H1 (cell line): ENCODE data around the gene RHOC. TPM values are rescaled to one million over a fixed set of nuclear protein-coding genes. Genes with fewer than 3 reads are reported as not detected.

Experiments used
- BCL11A ChIP-seq, 2 experiments: IDR thresholded peaks; one replicate each; pipeline ENCODE4 v1.6.1; 2011; ENCODE audit warnings: low read depth in 2 of 2, low read length in 2 of 2, mild to moderate bottlenecking in 2 of 2
- BRCA1 ChIP-seq: IDR thresholded peaks from 2 replicates; pipeline ENCODE4 v1.6.1; 2012; ENCODE audit warnings: low read depth, low read length, improper control_type of control experiment
- CBX8 ChIP-seq: fragments of 300-800, 300-1000 bp; sonication (generic); IDR thresholded peaks from 2 replicates; pipeline ENCODE4 v1.7.1; 2016; ENCODE audit warnings: low read depth, low read length, borderline replicate concordance
- CREB1 ChIP-seq: IDR thresholded peaks from 2 replicates; pipeline ENCODE4 v1.6.1; 2012; ENCODE audit warnings: inconsistent platforms
- EGR1 ChIP-seq: IDR thresholded peaks from 2 replicates; pipeline ENCODE4 v1.6.1; 2011; ENCODE audit warnings: low read depth, low read length, borderline replicate concordance
- EP300 ChIP-seq, 2 experiments: IDR thresholded peaks; 1 replicate in 1 of 2; 2 replicates in 1 of 2; pipeline ENCODE4 v1.6.1; 2011 to 2012; ENCODE audit warnings: low read depth in 2 of 2, low read length in 2 of 2, mild to moderate bottlenecking in 2 of 2, borderline replicate concordance in 1 of 2, inconsistent platforms in 1 of 2, moderate library complexity in 1 of 2
- GTF2F1 ChIP-seq: IDR thresholded peaks from 2 replicates; pipeline ENCODE4 v1.6.1; 2012; ENCODE audit warnings: low read depth, low read length, improper control_type of control experiment, borderline replicate concordance
- HDAC2 ChIP-seq, 2 experiments: fragments of 300-600 bp in 1 of 2; sonication (generic) in 1 of 2; IDR thresholded peaks; 2 replicates each; pipeline ENCODE4 v1.6.1; 2011 to 2012; ENCODE audit warnings: low read depth in 2 of 2, low read length in 2 of 2, mild to moderate bottlenecking in 2 of 2, moderate library complexity in 2 of 2, borderline replicate concordance in 1 of 2, inconsistent platforms in 1 of 2
- JUND ChIP-seq: IDR thresholded peaks from 2 replicates; pipeline ENCODE4 v1.6.1; 2011; ENCODE audit warnings: mild to moderate bottlenecking, improper control_type of control experiment, low read length
- KDM1A ChIP-seq: fragments of 200-600, 300-600 bp; sonication (generic); IDR thresholded peaks from 2 replicates; pipeline ENCODE4 v1.7.1; 2016; ENCODE audit warnings: mild to moderate bottlenecking, low read length, borderline replicate concordance
- KDM4A ChIP-seq: IDR thresholded peaks from one replicate; pipeline ENCODE4 v1.7.1; 2012; ENCODE audit warnings: low read depth, mild to moderate bottlenecking, moderate library complexity, low read length, inconsistent platforms; ENCODE audit not compliant: severe bottlenecking
- KDM5A ChIP-seq: fragments of 200-600 bp; IDR thresholded peaks from 2 replicates; pipeline ENCODE4 v1.7.1; 2012; ENCODE audit warnings: mild to moderate bottlenecking, low read length, inconsistent platforms, mixed read lengths
- PHF8 ChIP-seq: fragments of 200-600 bp; sonication (generic); conservative IDR thresholded peaks from 2 replicates; pipeline ENCODE4 v1.7.1; 2012; ENCODE audit warnings: low read depth, mild to moderate bottlenecking, inconsistent platforms, low read length, moderate library complexity
- POLR2A ChIP-seq, 2 experiments: IDR thresholded peaks; 1 replicate in 1 of 2; 2 replicates in 1 of 2; pipeline ENCODE4 v1.6.1; 2011; ENCODE audit warnings: low read depth in 2 of 2, low read length in 2 of 2, mild to moderate bottlenecking in 2 of 2; ENCODE audit errors: control extremely low read depth in 1 of 2
- RAD21 ChIP-seq, 2 experiments: IDR thresholded peaks in 1 of 2; conservative IDR thresholded peaks in 1 of 2; 2 replicates each; pipeline ENCODE4 v1.6.1; 2011; ENCODE audit warnings: low read depth in 2 of 2, low read length in 2 of 2, improper control_type of control experiment in 1 of 2, inconsistent platforms in 1 of 2, mild to moderate bottlenecking in 1 of 2, moderate library complexity in 1 of 2
- SIN3A ChIP-seq, 2 experiments: IDR thresholded peaks in 1 of 2; conservative IDR thresholded peaks in 1 of 2; 2 replicates each; pipeline ENCODE4 v1.6.1; 2011 to 2012; ENCODE audit warnings: low read length in 2 of 2, improper control_type of control experiment in 1 of 2, low read depth in 1 of 2, mild to moderate bottlenecking in 1 of 2
- SIRT6 ChIP-seq: IDR thresholded peaks from one replicate; pipeline ENCODE4 v1.7.1; 2012; ENCODE audit warnings: low read length, inconsistent platforms
- SP4 ChIP-seq: IDR thresholded peaks from 2 replicates; pipeline ENCODE4 v1.6.1; 2012; ENCODE audit warnings: low read length, inconsistent platforms
- TAF7 ChIP-seq: optimal IDR thresholded peaks from 2 replicates; pipeline ENCODE3; 2011; ENCODE audit warnings: low read depth, mild to moderate bottlenecking, inconsistent platforms, low read length, moderate library complexity, borderline replicate concordance
- TCF12 ChIP-seq: IDR thresholded peaks from 2 replicates; pipeline ENCODE4 v1.6.1; 2011; ENCODE audit warnings: low read depth, mild to moderate bottlenecking, low read length
- polyA plus RNA-seq, 7 experiments: library from polyadenylated mRNA; depleted of rRNA in 3 of 7; stranded (reverse) in 5 of 7; unstranded in 2 of 7; fragments of >200 nt in 5 of 7; fragments of 200-250 nt in 2 of 7; gene quantifications; 1 replicate in 5 of 7; 2 replicates in 1 of 7; 4 replicates in 1 of 7; pipeline versions ENCODE4 v1.2.1 to v1.2.3, GENCODE V29; 2011 to 2013; ENCODE audit warnings: missing spikeins in 2 of 7, mixed read lengths in 2 of 7
- total RNA-seq: library from RNA; stranded (reverse); fragmentation: NEBNext Ultra II Directional; extraction: Animal tissue kit (Norgen Biotek cat#: 25700); gene quantifications from 2 replicates; pipeline ENCODE4 v1.2.1, GENCODE V29; 2021
- TF ChIP-seq, protein P1 (sequence below), 3 experiments: IDR thresholded peaks; 1 replicate in 2 of 3; 2 replicates in 1 of 3; pipeline versions ENCODE4 v1.5.1 to v1.6.1; 2011; ENCODE audit warnings: low read length in 3 of 3, mild to moderate bottlenecking in 3 of 3, inconsistent platforms in 2 of 3, low read depth in 1 of 3, moderate library complexity in 1 of 3; ENCODE audit not compliant: insufficient read depth in 1 of 3; ENCODE audit errors: control extremely low read depth in 1 of 3

The RHOC gene
- total and polyA plus RNA-seq, 2 of the 8 experiments (the other 6 are each of a cell fraction or from before 2014, with no cell fraction given), result 53.6 to 97.5 TPM

DNA sequence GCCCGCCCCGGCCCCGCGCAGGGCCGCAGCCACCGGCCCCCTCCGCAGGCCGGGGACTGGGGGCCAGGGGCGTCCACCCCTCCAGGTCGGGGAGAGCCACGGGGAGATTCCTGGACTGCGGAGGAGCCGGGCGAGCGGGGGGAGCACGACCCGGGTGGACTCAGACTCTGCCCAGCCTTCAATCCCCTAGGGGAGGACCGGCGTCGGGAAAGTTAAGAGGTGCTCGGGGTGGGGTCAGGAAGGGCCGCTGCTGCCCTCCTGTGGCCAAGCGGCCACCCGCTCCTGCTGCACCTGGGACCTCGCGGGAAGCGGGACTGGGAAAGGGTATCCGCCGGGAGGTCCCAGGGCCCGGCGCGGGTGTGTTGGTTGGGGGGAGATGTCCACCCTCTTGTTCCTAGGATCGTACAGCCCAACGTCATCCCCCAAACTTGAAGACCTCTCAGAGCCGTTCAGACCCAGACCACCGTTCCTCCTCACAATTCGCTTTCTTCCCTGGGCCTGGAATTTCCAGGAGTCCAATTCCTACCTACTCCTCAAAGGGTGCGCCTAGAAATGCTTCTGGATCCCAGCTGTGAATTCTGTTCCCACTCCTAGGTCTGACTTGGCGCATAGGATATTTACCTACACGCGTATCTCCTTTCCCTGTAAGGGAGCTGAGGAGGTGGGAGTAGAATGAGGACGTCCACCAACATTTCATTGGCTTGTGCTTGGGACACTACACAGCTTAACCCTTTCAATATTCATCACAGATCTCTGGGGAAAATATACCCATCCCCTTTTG, 484 bp upstream of the RHOC start (continued):
- TF ChIP-seq KDM1A (no peak), RAD21 (IDR thresholded peaks at IDR 0.05 in 1 of 2, conservative IDR thresholded peaks at IDR 0.05 in 1 of 2; ENCODE audit: low read depth in 2 of 2, low read length in 2 of 2) (peak; percentile 87 to 91), EGR1 (no peak), SIRT6 (no peak), BCL11A (IDR thresholded peaks at IDR 0.05; ENCODE audit: low read depth in 2 of 2, low read length in 2 of 2) (no peak), CREB1 (peak; percentile 56), HDAC2 (IDR thresholded peaks at IDR 0.05; ENCODE audit: borderline replicate concordance in 1 of 2, low read depth in 2 of 2, low read length in 2 of 2) (peak; percentile 16 to 73; a peak in 1 of 4 replicates), SP4 (no peak), POLR2A (IDR thresholded peaks at IDR 0.05; ENCODE audit: control extremely low read depth in 1 of 2, low read depth in 2 of 2, low read length in 2 of 2) (peak in 1 of 2 experiments; percentile 42; a peak in 1 of 3 replicates), JUND (peak; percentile 19; the same call in 1 of the 2 replicates), KDM5A (no peak), TCF12 (peak; percentile 82; the same call in 1 of the 2 replicates), SIN3A (conservative IDR thresholded peaks at IDR 0.05 in 1 of 2, IDR thresholded peaks at IDR 0.05 in 1 of 2; ENCODE audit: low read depth in 1 of 2, low read length in 2 of 2) (peak; percentile 61 to 71; a peak in 1 of 4 replicates), EP300 (IDR thresholded peaks at IDR 0.05; ENCODE audit: borderline replicate concordance in 1 of 2, low read depth in 2 of 2, low read length in 2 of 2) (peak in 1 of 2 experiments; percentile 45; a peak in 1 of 3 replicates), GTF2F1 (no peak), TAF7 (no peak), KDM4A (peak; percentile 88), CBX8 (no peak), PHF8 (peak; percentile 47; the same call in 1 of the 2 replicates), BRCA1 (peak; percentile 79)
- TF ChIP-seq, protein P1, sequence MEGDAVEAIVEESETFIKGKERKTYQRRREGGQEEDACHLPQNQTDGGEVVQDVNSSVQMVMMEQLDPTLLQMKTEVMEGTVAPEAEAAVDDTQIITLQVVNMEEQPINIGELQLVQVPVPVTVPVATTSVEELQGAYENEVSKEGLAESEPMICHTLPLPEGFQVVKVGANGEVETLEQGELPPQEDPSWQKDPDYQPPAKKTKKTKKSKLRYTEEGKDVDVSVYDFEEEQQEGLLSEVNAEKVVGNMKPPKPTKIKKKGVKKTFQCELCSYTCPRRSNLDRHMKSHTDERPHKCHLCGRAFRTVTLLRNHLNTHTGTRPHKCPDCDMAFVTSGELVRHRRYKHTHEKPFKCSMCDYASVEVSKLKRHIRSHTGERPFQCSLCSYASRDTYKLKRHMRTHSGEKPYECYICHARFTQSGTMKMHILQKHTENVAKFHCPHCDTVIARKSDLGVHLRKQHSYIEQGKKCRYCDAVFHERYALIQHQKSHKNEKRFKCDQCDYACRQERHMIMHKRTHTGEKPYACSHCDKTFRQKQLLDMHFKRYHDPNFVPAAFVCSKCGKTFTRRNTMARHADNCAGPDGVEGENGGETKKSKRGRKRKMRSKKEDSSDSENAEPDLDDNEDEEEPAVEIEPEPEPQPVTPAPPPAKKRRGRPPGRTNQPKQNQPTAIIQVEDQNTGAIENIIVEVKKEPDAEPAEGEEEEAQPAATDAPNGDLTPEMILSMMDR (IDR thresholded peaks at IDR 0.05; ENCODE audit: control extremely low read depth in 1 of 3, insufficient read depth in 1 of 3, low read depth in 1 of 3, low read length in 3 of 3), result peak in 2 of 3 experiments; percentile 90 to 92; a peak in 3 of 4 replicates
